ENCODE results near the gene NUMBL.
"Not testable (repeated sequence)": the region's sequence is repeated elsewhere in the genome, so short reads cannot be mapped to it uniquely, and the experiment has no call there.

Gene NUMBL

GRCh38 chr19:40659116-40659515 is 31.3 kb downstream of the NUMBL start:
- no peak for TF ChIP-seq CTCF (IDR thresholded peaks at IDR 0.05; ENCODE audit: extremely low read depth, insufficient read depth, missing control alignments)
- DNase-seq (ENCODE audit: low spot score): no peak
- in situ Hi-C loops (cut with MboI; ENCODE audit: low pct_unique_long_range_greater_than_20kb, low sequenced_read_pairs, unreplicated experiment): loop anchor here (10.0 to 25.0 kb wide), 2 partner anchors 156 to 478 kb away; no protein-coding TSS in a partner anchor

- in situ Hi-C loops (cut with MboI; ENCODE audit: low pct_unique_long_range_greater_than_20kb, low sequenced_read_pairs, unreplicated experiment): loop anchor here (10.0 to 25.0 kb wide), 2 partner anchors 157 to 479 kb away; no protein-coding TSS in a partner anchor
- no peak for TF ChIP-seq CTCF (IDR thresholded peaks at IDR 0.05; ENCODE audit: extremely low read depth, insufficient read depth, missing control alignments)
- no peak for DNase-seq (ENCODE audit: low spot score)
Measured at GRCh38 chr19:40658031-40658430, 32.4 kb downstream of the NUMBL start.

- not testable (repeated sequence) for DNase-seq (ENCODE audit: low spot score)
- in situ Hi-C loops (cut with MboI; ENCODE audit: low pct_unique_long_range_greater_than_20kb, low sequenced_read_pairs, unreplicated experiment): loop anchor here (10.0 to 25.0 kb wide), 2 partner anchors 159 to 482 kb away; no protein-coding TSS in a partner anchor
Measured at GRCh38 chr19:40655684-40656083, 34.8 kb downstream of the NUMBL start.

- in situ Hi-C loops (cut with MboI; ENCODE audit: low pct_unique_long_range_greater_than_20kb, low sequenced_read_pairs, unreplicated experiment): loop anchor here (10.0 to 25.0 kb wide), 2 partner anchors 162 to 485 kb away; no protein-coding TSS in a partner anchor
Measured at GRCh38 chr19:40652303-40652702, 38.1 kb downstream of the NUMBL start.

GRCh38 chr19:40650749-40651305 is 39.6 kb downstream of the NUMBL start:
- in situ Hi-C loops (cut with MboI; ENCODE audit: low pct_unique_long_range_greater_than_20kb, low sequenced_read_pairs, unreplicated experiment): loop anchor here (10.0 to 25.0 kb wide), 2 partner anchors 164 to 486 kb away; no protein-coding TSS in a partner anchor
- DNase-seq (ENCODE audit: low spot score): no peak
- no peak for TF ChIP-seq CTCF (IDR thresholded peaks at IDR 0.05; ENCODE audit: extremely low read depth, insufficient read depth, missing control alignments)

More at GRCh38 chr19:40652303-40652702, 38.1 kb downstream of the NUMBL start:
- DNase-seq (ENCODE audit: low spot score): not testable (repeated sequence)

- DNase-seq (ENCODE audit: low spot score): not testable (repeated sequence)
- in situ Hi-C loops (cut with MboI; ENCODE audit: low pct_unique_long_range_greater_than_20kb, low sequenced_read_pairs, unreplicated experiment): loop anchor here (10.0 to 25.0 kb wide), 2 partner anchors 165 to 487 kb away; no protein-coding TSS in a partner anchor
Measured at GRCh38 chr19:40649903-40650675, 40.4 kb downstream of the NUMBL start.

- TF ChIP-seq CTCF (IDR thresholded peaks at IDR 0.05; ENCODE audit: extremely low read depth, insufficient read depth, missing control alignments): no peak
- no peak for DNase-seq (ENCODE audit: low spot score)
- in situ Hi-C loops (cut with MboI; ENCODE audit: low pct_unique_long_range_greater_than_20kb, low sequenced_read_pairs, unreplicated experiment): no loop called here
Measured at GRCh38 chr19:40646743-40647254, 43.7 kb downstream of the NUMBL start.

GRCh38 chr19:40642757-40643305 is 47.6 kb downstream of the NUMBL start:
- DNase-seq (ENCODE audit: low spot score): no peak
- in situ Hi-C loops (cut with MboI; ENCODE audit: low pct_unique_long_range_greater_than_20kb, low sequenced_read_pairs, unreplicated experiment): no loop called here
- TF ChIP-seq CTCF (IDR thresholded peaks at IDR 0.05; ENCODE audit: extremely low read depth, insufficient read depth, missing control alignments): no peak

Measured in GM13977 (cell line).